Cerebellar nuclear complex (tissue), 1 donor: ENCODE results near the gene SRMS.
"Not testable (repeated sequence)": the region's sequence is repeated elsewhere in the genome, so short reads cannot be mapped to it uniquely, and the experiment has no call there.

Source experiments
- DNase-seq, 2 experiments: peaks; one replicate each; lab custom pipeline; 2025; lab: John Stamatoyannopoulos, UW

SRMS gene

GRCh38 chr20:63522091-63522868, 25.3 kb downstream of the SRMS start:
- DNase-seq, result no peak

GRCh38 chr20:63521602-63522001, 25.9 kb downstream of the SRMS start:
- DNase-seq, result no peak

- DNase-seq, result no peak
These were observed 26.5 kb downstream of the SRMS start for GRCh38 chr20:63520934-63521601.

GRCh38 chr20:63520504-63520933, 27.0 kb downstream of the SRMS start, which contains the start of gene PPDPF:
Gene PPDPF, plus strand, starts transcription at chr20:63520765. Its CDS starts 544 bp downstream, at chr20:63521309.
- no peak for DNase-seq

GRCh38 chr20:63519668-63520503, 27.7 kb downstream of the SRMS start:
- no peak for DNase-seq

GRCh38 chr20:63518946-63519667, 28.4 kb downstream of the SRMS start:
- DNase-seq, result no peak

- DNase-seq, result no peak
These were observed 29.1 kb downstream of the SRMS start for GRCh38 chr20:63518351-63518861.

- no peak for DNase-seq
These were observed 29.9 kb downstream of the SRMS start for GRCh38 chr20:63517376-63518309.

- DNase-seq, result not testable (repeated sequence)
These were observed 33.0 kb downstream of the SRMS start for GRCh38 chr20:63514520-63514919.

- no peak for DNase-seq
These were observed 34.3 kb downstream of the SRMS start for GRCh38 chr20:63513207-63513606.

GRCh38 chr20:63509088-63509564, 38.4 kb downstream of the SRMS start:
- DNase-seq, result no peak

GRCh38 chr20:63508072-63508768, 39.3 kb downstream of the SRMS start:
- DNase-seq, result no peak

GRCh38 chr20:63507083-63507743, 40.3 kb downstream of the SRMS start:
- no peak for DNase-seq

GRCh38 chr20:63505723-63506122, 41.8 kb downstream of the SRMS start:
- DNase-seq, result no peak

- DNase-seq, result no peak
These were observed 42.3 kb downstream of the SRMS start for GRCh38 chr20:63505281-63505680.

- no peak for DNase-seq
These were observed 42.9 kb downstream of the SRMS start for GRCh38 chr20:63504642-63505041.

GRCh38 chr20:63503524-63503923, 44.0 kb downstream of the SRMS start:
- no peak for DNase-seq

GRCh38 chr20:63502671-63503172, 44.8 kb downstream of the SRMS start:
- no peak for DNase-seq
